GDM1 (cell line): ENCODE measurements around the gene APBA3.

ENCODE experiments used
- DNase-seq: peaks from one replicate; lab custom pipeline; 2025; lab: John Stamatoyannopoulos, UW

The APBA3 gene

GRCh38 chr19:3788996-3789778 is 27.7 kb upstream of the APBA3 start:
- no peak for DNase-seq

DNA sequence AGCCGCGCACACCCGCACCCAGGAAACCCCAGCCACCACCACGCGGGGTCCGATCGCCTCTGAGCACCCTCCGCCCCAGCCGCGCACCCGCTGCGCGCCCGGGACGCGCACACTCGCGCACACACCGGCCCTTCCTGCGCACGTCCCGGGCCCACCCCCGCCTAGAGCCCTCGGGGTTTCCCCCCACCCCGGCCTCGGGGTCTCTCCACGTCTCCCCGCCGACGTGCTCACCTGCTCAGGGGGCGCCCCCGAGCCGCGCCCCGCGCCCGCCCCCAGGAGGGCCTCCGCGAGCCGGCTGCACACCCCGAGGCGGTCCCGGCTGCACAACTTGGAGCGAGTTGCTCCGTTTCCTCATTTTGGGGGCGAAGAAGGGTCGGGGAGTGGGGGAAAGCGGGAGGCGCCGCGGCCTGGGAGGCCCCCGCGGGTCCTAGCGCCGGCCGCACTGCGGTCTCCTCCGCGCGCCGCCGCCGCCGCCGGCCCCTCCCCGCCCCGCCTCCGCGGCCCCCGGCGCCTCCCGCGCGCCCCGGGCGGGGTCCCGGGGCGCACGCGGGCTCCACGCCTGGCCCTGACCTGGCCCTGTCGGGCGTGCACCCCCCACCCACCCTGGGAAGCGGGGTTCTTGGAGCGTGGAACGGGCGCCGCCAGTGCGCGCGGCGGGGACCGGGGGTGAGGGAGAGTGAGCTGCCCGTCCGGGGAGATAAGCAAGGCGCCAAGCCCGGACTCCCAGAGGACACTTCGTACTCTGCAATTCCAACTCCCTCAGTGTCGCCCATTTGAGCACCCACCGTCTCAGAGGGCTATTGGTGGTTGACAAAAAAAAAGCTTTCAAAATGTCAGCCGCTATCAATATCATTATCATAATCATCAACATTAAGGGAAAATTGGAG is 24.7 kb upstream of the APBA3 start, which contains the start of gene MATK:
TSS of gene MATK (minus strand) at position 444 of the 887 bp plus-strand sequence. CDS start 1,246 bp downstream, outside the sequence.
- DNase-seq = peak; percentile 49

DNA sequence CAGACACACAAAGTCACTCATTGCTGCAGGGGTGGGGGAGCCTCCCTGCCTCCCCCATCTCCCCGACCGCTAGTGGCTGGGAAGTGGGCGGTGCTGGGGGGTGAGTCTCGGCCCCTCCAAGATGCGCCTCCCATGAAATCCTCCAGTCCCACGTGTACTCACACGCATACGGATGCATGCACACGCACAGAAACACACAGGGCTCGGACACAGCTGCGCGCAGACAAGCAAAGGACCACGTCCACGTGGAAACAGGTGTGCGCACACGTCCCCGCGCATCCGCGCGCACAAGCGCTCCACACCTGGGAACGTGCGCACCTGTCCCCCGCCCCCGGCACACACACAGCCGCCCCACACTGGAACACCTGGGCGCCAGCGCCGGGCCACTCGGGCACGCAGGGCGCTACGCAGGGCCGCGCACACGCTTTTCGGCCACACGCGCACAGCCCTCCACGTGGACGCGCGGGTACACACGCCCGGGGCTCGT is 24.0 kb upstream of the APBA3 start:
- DNase-seq = no peak

GRCh38 chr19:3784607-3785450 is 23.3 kb upstream of the APBA3 start:
- no peak for DNase-seq

DNA sequence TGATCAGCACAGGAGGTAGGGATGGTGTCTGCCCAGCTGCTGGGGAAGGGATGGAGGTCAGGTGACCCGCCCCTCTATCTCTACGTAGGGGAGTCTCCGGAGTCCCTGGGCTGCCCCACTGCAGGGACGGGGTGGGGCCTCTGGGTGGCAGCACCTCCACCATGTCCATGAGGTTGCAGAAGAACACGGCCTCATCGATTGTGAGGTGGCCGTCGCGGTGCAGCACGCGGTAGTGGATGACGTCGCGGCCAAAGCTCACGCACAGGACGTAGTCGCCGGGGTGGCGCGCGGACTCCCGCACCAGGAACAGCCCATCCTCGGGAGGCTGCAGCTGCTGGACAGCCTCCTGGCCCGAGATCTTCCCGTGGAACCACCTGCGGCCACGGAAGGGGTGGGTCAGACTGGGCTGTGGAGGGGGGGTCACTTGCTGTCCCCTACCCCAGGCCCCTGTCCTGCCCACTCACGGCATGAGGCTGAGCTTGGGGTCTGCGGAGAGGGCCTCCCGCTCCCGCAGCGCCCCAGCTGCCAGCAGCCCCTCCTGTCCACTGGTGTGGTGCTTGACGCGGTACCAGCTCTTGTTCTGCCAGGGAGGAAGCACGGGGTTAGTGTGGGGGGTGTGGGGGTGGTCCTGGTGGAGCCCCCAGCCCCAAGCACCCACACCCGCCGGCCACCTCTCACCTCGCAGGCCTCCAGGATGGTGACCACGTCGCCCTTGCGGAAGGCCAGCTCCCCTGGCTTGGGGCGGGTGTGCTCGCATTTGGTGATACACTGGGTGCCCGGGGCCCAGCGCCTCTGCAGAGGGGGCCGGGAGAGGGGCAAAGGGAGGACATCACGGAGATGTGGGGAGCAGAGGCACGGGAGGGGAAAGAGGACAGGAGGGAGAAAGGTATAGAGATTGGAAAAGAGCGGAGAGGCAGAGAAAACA is 22.4 kb upstream of the APBA3 start:
- no peak for DNase-seq

GRCh38 chr19:3782903-3783302 is 21.4 kb upstream of the APBA3 start:
- no peak for DNase-seq

GRCh38 chr19:3782330-3782729 is 20.8 kb upstream of the APBA3 start:
- DNase-seq = no peak

DNA sequence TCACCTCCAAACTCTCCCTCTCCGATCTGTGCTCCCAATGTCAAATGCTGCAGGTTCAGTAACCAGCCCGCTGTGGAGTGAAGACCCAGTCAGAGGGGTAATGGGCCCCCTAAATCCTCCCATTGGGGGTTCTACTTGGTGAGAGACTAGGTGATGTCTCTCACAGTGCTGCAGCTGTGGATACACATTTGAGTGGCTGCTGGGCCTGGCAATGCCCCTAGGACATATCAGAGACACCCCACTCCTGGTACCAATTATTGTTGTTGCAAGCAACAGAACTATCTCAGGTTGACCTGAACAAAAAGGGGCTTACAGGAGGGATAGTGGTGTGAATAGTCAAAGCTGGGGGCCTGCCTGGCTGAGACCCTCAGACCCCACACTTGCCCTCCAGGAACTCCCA is 20.1 kb upstream of the APBA3 start:
- no peak for DNase-seq

- DNase-seq = no peak
Measured at GRCh38 chr19:3780786-3781304, 19.4 kb upstream of the APBA3 start.

- DNase-seq = no peak
Measured at GRCh38 chr19:3778899-3779723, 17.6 kb upstream of the APBA3 start.

- no peak for DNase-seq
Measured at GRCh38 chr19:3778104-3778867, 16.8 kb upstream of the APBA3 start.

- DNase-seq = no peak
Measured at GRCh38 chr19:3776479-3777040, 15.1 kb upstream of the APBA3 start.

DNA sequence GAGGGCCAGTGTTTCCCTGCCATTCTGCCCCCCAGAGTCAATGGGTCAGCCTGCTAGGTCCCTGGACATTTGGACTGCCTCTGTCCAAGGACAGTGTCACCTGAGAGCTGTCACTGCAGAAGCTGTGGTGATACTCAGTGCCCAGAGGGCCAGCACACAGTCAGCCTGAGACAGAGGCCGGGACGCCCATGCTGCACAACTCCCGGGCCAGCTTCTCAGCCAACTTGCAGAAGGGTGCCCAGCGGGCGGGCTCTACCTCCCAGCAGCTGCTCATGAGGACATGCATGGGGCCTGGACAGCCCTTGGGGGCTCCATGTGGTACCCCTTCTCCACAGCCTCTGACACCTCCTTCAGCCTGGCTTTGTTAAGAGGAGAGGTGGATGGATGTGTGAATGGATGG is 14.3 kb upstream of the APBA3 start:
- no peak for DNase-seq

GRCh38 chr19:3775374-3775711 is 13.9 kb upstream of the APBA3 start:
- no peak for DNase-seq

DNA sequence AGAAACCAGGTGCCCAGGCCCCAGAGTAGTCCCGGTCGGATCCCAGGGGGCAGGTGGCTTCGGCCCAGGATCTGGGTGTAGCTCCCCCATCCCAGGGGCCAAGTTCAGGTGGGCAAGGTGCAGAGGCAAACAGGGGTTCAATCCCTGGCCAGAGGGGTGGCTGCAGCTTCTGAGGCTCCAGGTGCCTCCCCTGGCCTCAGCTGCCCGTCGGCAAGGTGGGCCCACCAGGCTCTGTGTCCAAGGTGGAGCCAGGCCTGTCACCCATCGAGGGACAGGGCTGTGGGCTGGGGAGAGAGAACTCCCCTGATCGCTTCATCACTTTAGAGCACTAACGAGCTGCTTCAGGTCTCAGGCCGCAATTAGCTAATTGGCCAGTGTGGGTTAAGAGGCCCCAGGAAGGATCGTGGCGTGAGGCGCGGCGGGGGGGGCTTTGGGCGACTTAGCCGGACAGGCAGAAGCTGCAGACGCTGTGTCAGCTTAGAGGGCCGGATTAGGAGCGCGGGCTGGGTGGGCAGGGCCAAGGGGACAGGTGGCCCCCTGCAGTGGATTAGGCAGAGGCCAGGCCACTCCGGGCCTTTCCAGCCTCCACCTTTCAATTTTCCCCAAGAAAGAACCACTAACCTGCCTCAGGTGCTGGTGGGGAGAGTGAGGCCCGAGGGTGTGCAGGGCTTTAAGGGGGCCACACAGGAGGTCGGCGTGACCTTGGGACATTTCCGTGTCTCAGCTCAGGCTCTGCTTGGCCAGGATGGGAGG is 13.3 kb upstream of the APBA3 start:
- DNase-seq = no peak

DNA sequence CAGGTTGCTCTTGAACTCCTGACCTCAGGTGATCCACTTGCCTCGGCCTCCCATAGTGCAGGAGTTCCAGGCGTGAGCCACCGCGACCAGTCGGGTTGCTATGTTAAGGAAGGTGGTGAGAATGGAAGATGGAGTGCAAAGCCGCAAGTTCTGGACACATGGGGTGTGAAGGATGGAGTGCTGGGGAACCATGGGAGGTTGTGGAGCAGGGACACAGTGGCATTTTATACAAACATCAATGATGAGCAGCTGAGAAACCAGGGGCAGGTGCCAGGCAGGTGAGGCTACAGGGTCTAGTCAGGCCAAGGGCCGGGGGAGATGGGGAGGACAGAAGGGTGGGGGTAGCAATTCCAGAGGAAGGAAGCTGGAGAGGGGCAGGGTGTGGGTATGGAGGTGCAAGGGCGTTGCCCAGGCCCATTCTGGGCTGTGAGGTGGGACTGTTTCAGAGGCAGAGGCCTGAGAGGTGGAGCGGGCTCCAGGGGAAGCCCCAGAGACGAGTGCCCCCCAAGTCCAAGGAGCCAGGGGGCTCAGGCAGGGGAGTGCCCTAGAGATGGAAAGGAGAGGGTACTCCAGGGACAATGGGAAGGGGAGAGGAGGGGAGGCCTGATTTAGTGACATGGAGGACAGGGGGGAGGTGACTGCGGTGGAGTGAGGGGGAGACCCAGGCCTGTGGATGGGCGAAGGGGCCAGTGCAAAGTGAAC is 12.5 kb upstream of the APBA3 start:
- DNase-seq = no peak

GRCh38 chr19:3771906-3772455 is 10.5 kb upstream of the APBA3 start, which contains the start of gene RAX2:
Gene RAX2 (minus strand): TSS chr19:3772228. CDS start chr19:3771742, 486 bp downstream.
- no peak for DNase-seq
